GM19452 (cell line): Measurements from ENCODE around the gene MVK.

ENCODE experiments used
- ATAC-seq: cut with Tn5 transposase; IDR thresholded peaks from one replicate; pipeline ENCODE4 v1.9.1; 2021; ENCODE audit not compliant: unreplicated experiment

MVK gene

GRCh38 chr12:109626378-109627115 lies 53.0 kb downstream of the MVK start:
- ATAC-seq: no peak

- ATAC-seq: no peak
Observed at GRCh38 chr12:109627633-109628032, 54.0 kb downstream of the MVK start.

- ATAC-seq: no peak
Observed at GRCh38 chr12:109630107-109630506, 56.5 kb downstream of the MVK start.

- no peak for ATAC-seq
Observed at GRCh38 chr12:109630815-109631214, 57.2 kb downstream of the MVK start.

GRCh38 chr12:109631302-109631701 lies 57.7 kb downstream of the MVK start:
- ATAC-seq: no peak

- ATAC-seq: no peak
Observed at GRCh38 chr12:109631751-109632150, 58.2 kb downstream of the MVK start.

- ATAC-seq: no peak
Observed at GRCh38 chr12:109632342-109632741, 58.7 kb downstream of the MVK start.

GRCh38 chr12:109635717-109636116 lies 62.1 kb downstream of the MVK start:
- no peak for ATAC-seq

- ATAC-seq: no peak
Observed at GRCh38 chr12:109637348-109637747, 63.8 kb downstream of the MVK start.

- no peak for ATAC-seq
Observed at GRCh38 chr12:109637996-109638395, 64.4 kb downstream of the MVK start.

- no peak for ATAC-seq
Observed at GRCh38 chr12:109638735-109639134, 65.1 kb downstream of the MVK start.

GRCh38 chr12:109639151-109639872 lies 65.7 kb downstream of the MVK start:
- ATAC-seq: no peak

- ATAC-seq: no peak
Observed at GRCh38 chr12:109640961-109641360, 67.4 kb downstream of the MVK start.

- no peak for ATAC-seq
Observed at GRCh38 chr12:109641422-109641821, 67.8 kb downstream of the MVK start.

GRCh38 chr12:109642506-109643132 lies 69.0 kb downstream of the MVK start:
- ATAC-seq: no peak

- ATAC-seq: no peak
Observed at GRCh38 chr12:109645194-109645593, 71.6 kb downstream of the MVK start.

- ATAC-seq: no peak
Observed at GRCh38 chr12:109645708-109646107, 72.1 kb downstream of the MVK start.
